LNCAP (cell line): ENCODE results near the gene SEC22A.

Source experiments
- CTCF ChIP-seq: fragments of 450-650 bp; IDR thresholded peaks from 2 replicates; pipeline ENCODE4 v1.5.1; 2017; ENCODE audit warnings: mild to moderate bottlenecking

SEC22A gene

DNA sequence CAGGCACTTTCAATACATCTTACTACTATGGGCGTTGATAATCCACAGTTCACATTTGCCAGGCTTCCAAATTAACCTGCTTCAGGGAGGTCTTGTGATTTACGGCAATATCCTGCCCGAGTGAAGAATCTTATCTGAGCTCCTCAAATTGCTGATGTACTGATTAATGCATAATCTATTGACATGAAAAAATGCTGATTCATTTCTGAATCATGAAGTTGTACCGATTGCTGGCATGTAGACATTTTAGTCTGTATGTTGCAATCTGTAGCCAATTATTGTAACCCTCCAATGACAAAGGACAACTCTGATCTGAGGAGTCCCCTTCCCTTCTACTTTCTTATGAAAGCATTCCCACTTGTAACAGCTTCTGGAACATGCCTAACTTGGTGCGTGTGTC lies 97.2 kb downstream of the SEC22A start:
- TF ChIP-seq CTCF: no peak

GRCh38 chr3:123299581-123299980 lies 97.8 kb downstream of the SEC22A start:
- TF ChIP-seq CTCF: no peak

GRCh38 chr3:123300056-123300455 lies 98.3 kb downstream of the SEC22A start:
- TF ChIP-seq CTCF: no peak

GRCh38 chr3:123300583-123300982 lies 98.8 kb downstream of the SEC22A start:
- no peak for TF ChIP-seq CTCF

GRCh38 chr3:123301331-123302184 lies 99.8 kb downstream of the SEC22A start:
- no peak for TF ChIP-seq CTCF

DNA sequence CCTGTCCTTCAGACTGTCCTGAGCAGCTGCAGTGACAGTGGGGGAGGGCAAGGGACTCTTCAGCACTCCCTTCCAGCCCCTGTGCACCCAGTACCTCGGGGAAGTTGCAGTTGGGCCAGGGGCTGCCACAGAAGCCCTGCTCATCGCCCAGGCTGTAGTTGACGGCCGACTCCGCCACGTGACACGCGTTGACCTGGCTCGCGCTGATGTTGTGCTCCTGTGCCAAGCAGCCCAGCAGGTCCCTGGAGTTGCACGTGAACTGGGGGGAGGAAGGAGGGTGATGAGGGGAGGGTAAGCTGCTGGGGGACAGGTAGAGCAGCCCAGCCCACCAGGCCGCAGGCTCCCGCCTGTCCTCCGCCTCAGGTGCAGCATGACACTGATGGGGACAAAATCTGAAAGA lies 101.2 kb downstream of the SEC22A start:
- TF ChIP-seq CTCF: no peak

- TF ChIP-seq CTCF: no peak
Observed at GRCh38 chr3:123303976-123304560, 102.3 kb downstream of the SEC22A start.
